ENCODE measurements around the gene SKOR1. TPM values are rescaled to one million over a fixed set of nuclear protein-coding genes. Genes with fewer than 3 reads are reported as not detected.

SKOR1 gene
- total and polyA plus RNA-seq, 2 of the 8 experiments (the other 6 are each of a cell fraction or from before 2014, with no cell fraction given): 0.03 to 0.11 TPM

DNA sequence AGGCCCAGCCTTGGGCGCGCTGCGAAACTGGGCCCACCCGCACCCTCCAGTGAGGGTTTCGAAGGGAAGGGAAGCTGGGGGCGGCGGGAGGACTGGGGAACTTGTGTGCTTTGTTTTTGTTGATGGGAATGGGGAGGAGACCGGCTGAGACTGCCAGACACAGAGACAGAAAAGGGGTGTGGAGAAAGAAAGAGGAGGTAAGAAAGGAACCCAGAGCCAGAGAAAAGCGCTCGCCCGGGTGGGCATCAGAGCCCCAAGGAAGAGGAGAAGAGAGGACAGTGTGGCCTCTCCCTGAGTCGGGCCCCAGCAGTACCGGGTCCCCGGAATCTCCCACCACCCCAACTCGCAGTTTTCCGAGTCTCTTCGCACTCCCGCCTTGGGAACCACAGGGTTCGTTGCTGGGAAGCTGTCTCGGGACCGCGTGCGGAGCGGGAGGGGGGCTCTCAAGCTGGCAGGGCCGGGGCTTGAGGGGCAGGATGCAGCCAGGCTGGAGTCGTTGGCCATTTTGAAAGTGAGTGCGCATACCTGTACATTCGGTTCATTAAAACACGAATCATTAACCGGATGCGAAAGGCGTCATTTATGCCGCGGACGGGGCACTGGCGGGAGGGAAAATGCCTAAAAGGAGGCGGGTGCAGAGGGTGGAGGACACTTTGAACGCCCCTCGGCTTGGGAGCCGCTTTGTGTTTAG is 3.1 kb downstream of the SKOR1 start (continued):
- no peak for TF ChIP-seq RAD21 (IDR thresholded peaks at IDR 0.05 in 1 of 2, conservative IDR thresholded peaks at IDR 0.05 in 1 of 2; ENCODE audit: low read depth in 2 of 2, low read length in 2 of 2)
- TF ChIP-seq SIRT6 (IDR thresholded peaks at IDR 0.05; ENCODE audit: low read length): no peak
- TF ChIP-seq CREB1 (IDR thresholded peaks at IDR 0.05): no peak
- TF ChIP-seq SAP30 (IDR thresholded peaks at IDR 0.05; ENCODE audit: insufficient read depth, insufficient replicate concordance, low read length): no peak
- no peak for TF ChIP-seq SIN3A (conservative IDR thresholded peaks at IDR 0.05 in 1 of 2, IDR thresholded peaks at IDR 0.05 in 1 of 2; ENCODE audit: low read depth in 1 of 2, low read length in 2 of 2)
